Renal cortex interstitium (tissue), 11 donors: ENCODE data around the gene ABCD3. TPM values are rescaled to one million over a fixed set of nuclear protein-coding genes. Genes with fewer than 3 reads are reported as not detected.
"Not testable (repeated sequence)": the region's sequence is repeated elsewhere in the genome, so short reads cannot be mapped to it uniquely, and the experiment has no call there.

Experiments used
- DNase-seq, 11 donors: peaks; one replicate each; pipeline ENCODE4 v3.0.0-alpha.2; 2013; ENCODE audit warnings: low read depth in 9 of 11, low spot score in 4 of 11; ENCODE audit errors: extremely low read depth in 1 of 11
- polyA plus RNA-seq, 3 donors: library from polyadenylated mRNA; unstranded; fragments of 120-200 nt; gene quantifications; one replicate each; pipeline ENCODE4 v1.2.1, GENCODE V29; 2013; ENCODE audit not compliant: insufficient read length in 3 of 3

ABCD3 gene
- polyA plus RNA-seq, 3 donors: 56.4 to 67.9 (median 60.1) TPM

DNA sequence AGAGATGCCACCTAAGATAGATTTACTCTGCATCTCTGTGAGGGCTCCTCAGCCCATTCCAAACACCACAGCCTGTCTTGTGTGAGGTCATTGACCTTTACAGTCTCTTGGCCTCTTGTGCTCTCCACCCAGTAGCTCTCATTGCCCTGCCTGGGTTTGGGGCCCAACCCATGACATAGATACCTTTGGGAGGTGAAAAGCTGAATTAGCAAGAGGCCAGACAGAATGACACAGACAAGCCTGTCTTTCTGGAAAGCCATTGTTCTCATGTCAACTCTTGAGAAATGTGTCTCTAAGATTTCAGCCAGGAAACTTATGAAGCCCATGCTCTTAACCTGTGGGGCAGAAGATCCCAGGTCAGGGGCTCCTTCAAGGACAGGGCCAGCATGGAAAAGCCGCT, 141.7 kb downstream of the ABCD3 start:
- no peak for DNase-seq

DNA sequence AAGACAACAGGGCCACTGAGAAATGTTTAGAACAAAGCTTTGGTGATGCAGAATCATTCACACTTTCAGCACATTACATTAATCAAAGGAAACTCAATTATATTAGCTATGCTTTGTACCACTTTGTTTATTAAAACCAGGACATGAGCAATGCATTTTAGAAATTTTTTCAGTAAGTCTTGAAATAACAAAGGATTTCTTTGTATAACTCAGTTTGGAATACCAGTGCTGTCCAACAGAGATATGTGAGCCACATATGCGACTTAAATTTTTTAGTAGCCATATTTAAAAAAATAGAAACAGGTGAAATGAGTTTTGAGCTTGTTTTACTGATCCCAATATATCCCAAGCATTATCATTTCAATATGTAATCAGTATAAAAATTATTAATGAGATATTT, 142.1 kb downstream of the ABCD3 start:
- DNase-seq: no peak

DNA sequence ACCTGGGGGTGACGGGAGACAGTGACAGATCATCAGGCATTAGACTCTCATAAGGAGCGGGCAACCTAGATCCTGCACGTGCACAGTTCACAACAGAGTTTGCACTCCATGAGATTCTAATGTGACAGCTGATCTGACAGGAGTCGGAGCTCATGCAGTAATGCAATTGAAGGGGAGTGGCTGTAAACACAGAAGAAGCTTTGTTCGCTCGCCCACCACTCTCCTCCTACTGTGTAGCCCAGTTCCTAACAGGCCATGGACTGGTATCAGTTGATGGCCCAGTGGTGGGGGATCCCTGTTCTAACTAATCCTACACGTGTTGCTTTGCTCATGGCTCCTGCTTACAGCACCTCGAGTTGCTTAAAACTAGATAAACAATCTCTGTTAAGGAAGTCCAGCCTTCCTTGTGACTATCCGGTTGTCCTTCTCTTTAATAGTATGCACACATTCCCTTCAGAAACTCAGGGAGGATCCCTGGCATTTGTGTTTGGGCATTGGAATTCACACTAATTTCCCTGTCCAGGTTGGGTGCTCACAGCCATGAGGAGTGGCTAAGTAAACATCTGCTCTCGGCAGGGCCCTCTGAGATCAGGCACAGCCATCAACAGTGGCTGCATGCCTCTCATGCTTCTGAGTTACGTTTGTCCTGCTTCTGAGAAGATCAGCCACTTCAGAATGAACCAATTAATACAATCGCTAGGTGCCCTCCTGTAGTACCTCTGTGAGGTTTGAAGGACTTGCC, 144.5 kb downstream of the ABCD3 start:
- no peak for DNase-seq

DNA sequence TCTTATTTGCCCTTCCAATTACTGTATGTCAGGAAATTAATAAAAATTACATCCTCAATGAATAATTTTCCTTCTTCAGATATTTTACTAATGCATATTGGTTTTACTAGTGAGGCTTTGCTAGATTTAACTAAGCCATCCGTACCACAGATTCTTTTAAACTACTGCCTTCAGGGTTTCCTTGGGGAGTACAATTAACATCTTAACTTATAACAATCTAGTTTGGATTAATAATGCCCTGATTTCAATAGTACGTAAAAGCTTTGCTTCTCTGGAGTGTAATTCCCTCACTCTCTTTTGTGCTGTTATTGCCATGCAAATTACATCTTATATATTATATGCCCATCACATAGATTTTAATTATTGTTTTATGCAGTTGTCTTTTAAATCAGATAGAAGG, 147.7 kb downstream of the ABCD3 start:
- no peak for DNase-seq

DNA sequence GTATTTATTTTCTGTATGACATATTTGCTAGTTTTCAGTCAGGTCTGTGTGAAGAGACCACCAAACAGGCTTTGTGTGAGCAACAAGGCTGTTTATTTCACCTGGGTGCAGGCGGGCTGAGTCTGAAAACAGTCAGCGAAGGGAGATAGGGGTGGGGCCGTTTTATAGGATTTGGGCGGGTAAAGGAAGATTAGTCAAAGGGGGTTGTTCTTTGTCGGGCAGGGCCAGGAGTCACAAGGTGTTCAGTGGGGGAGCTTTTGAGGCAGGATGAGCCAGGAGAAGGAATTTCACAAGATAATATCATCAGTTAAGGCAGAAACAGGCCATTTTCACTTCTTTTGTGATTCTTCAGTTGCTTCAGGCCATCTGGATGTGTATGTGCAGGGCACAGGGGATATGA, 148.2 kb downstream of the ABCD3 start:
- DNase-seq: not testable (repeated sequence)

DNA sequence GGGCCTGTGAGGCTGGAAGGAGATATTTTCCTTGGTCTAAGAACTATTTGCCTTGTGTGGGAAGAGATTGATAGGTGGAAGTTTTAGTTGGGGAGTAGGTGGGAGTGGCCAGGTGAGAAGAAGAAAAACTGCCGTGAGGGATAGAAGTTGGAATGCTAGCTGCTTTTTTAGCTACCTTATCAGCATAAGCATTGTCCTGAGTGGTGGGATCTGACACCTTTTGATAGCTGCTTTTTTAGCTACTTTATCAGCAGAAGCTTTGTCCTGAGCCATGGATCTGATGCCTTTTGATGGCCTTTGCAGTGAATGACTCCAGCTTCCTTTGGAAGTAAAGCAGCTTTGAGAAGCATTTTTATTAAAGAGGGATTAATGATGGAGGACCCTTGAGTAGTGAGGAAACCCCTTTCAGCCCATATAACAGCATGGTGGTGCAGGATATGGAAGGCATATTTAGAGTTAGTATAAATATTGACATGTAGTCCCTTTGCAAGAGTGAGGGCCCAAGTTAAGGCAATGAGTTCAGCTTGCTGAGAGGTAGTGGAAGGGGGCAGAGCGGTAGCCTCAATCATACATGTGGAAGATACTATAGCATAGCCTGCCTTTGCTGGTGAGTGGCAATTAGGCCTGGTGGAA, 149.9 kb downstream of the ABCD3 start:
- DNase-seq: not testable (repeated sequence)

Other genes with a start within 250 kb of the ABCD3 start
- 10 to 100 TPM; 69.0 to 92.2 (median 90.5) TPM for gene ARHGAP29, start 180.8 kb upstream of the ABCD3 start, polyA plus RNA-seq
- 10 to 100 TPM; 35.5 to 58.2 (median 38.1) TPM for gene F3, start 123.4 kb downstream of the ABCD3 start, polyA plus RNA-seq